ENCODE results near the gene EYA2. TPM values are rescaled to one million over a fixed set of nuclear protein-coding genes. Genes with fewer than 3 reads are reported as not detected.
A peak's percentile ranks its signal among the peaks of the same experiment; 100 is the strongest.

The EYA2 gene
- total RNA-seq, 1 experiment from 2014 or later = 0.74 TPM

DNA sequence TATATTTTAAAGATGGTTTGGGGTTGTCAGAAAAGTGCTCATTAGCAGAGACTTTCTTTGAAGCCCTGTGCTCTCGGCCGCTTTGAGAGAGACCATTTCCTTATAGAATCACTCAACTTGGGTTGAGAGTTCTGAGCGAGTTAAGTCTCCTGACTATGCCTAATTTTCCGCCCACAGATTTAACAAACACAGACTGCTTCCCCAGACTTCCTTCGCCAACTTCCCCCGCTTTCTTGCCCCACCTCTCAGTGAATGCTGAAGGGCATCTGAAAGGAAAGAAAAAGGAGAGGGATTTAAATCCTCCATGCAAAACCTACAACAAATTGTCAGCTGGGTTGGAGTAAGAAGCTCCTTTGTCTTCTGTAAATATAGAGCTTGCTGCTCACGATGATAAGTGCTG lies 224.0 kb downstream of the EYA2 start:
- Histone ChIP-seq H3K4me2 (ENCODE audit: insufficient read depth, insufficient read length, low read length) (no peak overlapping the region), H4K20me1 (ENCODE audit: control insufficient read depth, insufficient read depth, insufficient read length) (no peaks in the 10 kb centered on the region), H3K18ac (ENCODE audit: insufficient read length, low read depth, low read length) (no peak overlapping the region), H3K23me2 (ENCODE audit: insufficient read length, low read depth, low read length, poor library complexity, severe bottlenecking) (no peaks in the 10 kb centered on the region), H2BK15ac (ENCODE audit: low read depth, low read length) (no peak overlapping the region), H2BK5ac (ENCODE audit: insufficient read length, low read length) (no peak overlapping the region), H3K27me3 (ENCODE audit: insufficient read depth, low read length) (no peaks in the 10 kb centered on the region), H4K5ac (ENCODE audit: insufficient read length, low read depth, low read length) (no peak overlapping the region), H4K91ac (ENCODE audit: insufficient read length, low read depth, low read length) (no peak overlapping the region), H2AK5ac (ENCODE audit: insufficient read length, low read length) (no peak overlapping the region), H3K23ac (ENCODE audit: insufficient read length, low read depth, low read length) (no peak overlapping the region), H3K9me3 (ENCODE audit: control insufficient read depth, low read depth, low read length) (no peaks in the 10 kb centered on the region), H3K56ac (ENCODE audit: insufficient read length, low read depth, low read length) (no peak overlapping the region), H2BK120ac (ENCODE audit: low read depth, low read length, poor library complexity, severe bottlenecking) (no peak overlapping the region), H3K4me1 (ENCODE audit: insufficient read depth, low read length) (peaks cover 7% of the 10 kb centered on the region; the same call in 1 of the 2 replicates), H3K14ac (ENCODE audit: insufficient read depth, low read length) (no peak overlapping the region), H3K27ac (ENCODE audit: insufficient read length, low read depth, low read length) (no peak overlapping the region), H3K79me1 (ENCODE audit: insufficient read depth, low read depth, low read length, poor library complexity, severe bottlenecking) (no peaks in the 10 kb centered on the region), H3K4ac (ENCODE audit: low read depth, low read length) (no peak overlapping the region), H4K8ac (replicated peaks; ENCODE audit: insufficient read length, low read depth, low read length) (no peak overlapping the region), H3T11ph (ENCODE audit: low read length) (no peak overlapping the region), H3K79me2 (ENCODE audit: insufficient read depth, low read length) (no peaks in the 10 kb centered on the region), H2BK12ac (ENCODE audit: insufficient read length, low read depth, low read length) (no peak overlapping the region), H3K9ac (ENCODE audit: extremely low read depth, insufficient read length, low read length) (no peak overlapping the region), H2BK20ac (ENCODE audit: low read depth, low read length, poor library complexity, severe bottlenecking) (no peak overlapping the region), H2AFZ (ENCODE audit: low read length) (no peak overlapping the region)
- H3K27me3 Mint-ChIP-seq (ENCODE audit: low read depth) = no peaks in the 10 kb centered on the region
- DNase-seq = no peak
- H3K4me1 Mint-ChIP-seq = peaks cover 27 to 38% of the 10 kb centered on the region in 2 experiments
- no peaks in the 10 kb centered on the region for H3K36me3 Mint-ChIP-seq (ENCODE audit: insufficient read depth in 1 of 3, low read depth in 3 of 3)
- WGBS (ENCODE audit: extremely low coverage, insufficient read length, low lambda C conversion rate) = no CpG with 5 or more reads among the region's 7 CpGs
- peaks cover 2 to 3% of the 10 kb centered on the region in 2 experiments; a peak in 3 of 5 replicates for H3K9me3 Mint-ChIP-seq
- no peak overlapping the region for H3K4me3 Mint-ChIP-seq
- peak overlapping the region in 1 of 3 experiments; percentile 81; a peak in 3 of 7 replicates for H3K27ac Mint-ChIP-seq
- TF ChIP-seq, protein P1, sequence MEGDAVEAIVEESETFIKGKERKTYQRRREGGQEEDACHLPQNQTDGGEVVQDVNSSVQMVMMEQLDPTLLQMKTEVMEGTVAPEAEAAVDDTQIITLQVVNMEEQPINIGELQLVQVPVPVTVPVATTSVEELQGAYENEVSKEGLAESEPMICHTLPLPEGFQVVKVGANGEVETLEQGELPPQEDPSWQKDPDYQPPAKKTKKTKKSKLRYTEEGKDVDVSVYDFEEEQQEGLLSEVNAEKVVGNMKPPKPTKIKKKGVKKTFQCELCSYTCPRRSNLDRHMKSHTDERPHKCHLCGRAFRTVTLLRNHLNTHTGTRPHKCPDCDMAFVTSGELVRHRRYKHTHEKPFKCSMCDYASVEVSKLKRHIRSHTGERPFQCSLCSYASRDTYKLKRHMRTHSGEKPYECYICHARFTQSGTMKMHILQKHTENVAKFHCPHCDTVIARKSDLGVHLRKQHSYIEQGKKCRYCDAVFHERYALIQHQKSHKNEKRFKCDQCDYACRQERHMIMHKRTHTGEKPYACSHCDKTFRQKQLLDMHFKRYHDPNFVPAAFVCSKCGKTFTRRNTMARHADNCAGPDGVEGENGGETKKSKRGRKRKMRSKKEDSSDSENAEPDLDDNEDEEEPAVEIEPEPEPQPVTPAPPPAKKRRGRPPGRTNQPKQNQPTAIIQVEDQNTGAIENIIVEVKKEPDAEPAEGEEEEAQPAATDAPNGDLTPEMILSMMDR (conservative IDR thresholded peaks at IDR 0.05) = no peak
